Effector CD4-positive, alpha-beta T cell (primary cell): ENCODE measurements around the gene AFAP1L1.
A peak's percentile ranks its signal among the peaks of the same experiment; 100 is the strongest.
"Not testable (repeated sequence)": the region's sequence is repeated elsewhere in the genome, so short reads cannot be mapped to it uniquely, and the experiment has no call there.

Experiments used
- DNase-seq: peaks from one replicate; pipeline ENCODE4 v3.0.0-alpha.2; 2020

The AFAP1L1 gene

DNA sequence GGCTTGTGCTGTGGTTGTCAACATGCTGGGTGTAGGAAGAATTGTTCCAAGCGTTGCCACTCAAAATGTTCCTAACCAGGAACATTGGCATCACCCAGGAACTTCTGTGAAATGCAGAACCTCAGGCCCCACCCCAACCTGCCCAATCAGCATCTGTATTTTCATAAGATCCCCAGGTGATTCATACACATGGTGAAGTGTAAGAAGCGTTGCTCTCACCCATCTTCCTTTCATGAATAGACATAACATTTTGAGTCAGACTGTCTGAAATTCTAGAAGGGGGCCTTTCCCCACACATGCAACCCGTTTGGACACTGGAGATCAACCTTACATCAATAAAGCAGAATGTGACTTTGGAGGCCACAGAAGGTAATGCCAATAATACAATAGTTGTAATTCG is 9.3 kb upstream of the AFAP1L1 start:
- no peak for DNase-seq

DNA sequence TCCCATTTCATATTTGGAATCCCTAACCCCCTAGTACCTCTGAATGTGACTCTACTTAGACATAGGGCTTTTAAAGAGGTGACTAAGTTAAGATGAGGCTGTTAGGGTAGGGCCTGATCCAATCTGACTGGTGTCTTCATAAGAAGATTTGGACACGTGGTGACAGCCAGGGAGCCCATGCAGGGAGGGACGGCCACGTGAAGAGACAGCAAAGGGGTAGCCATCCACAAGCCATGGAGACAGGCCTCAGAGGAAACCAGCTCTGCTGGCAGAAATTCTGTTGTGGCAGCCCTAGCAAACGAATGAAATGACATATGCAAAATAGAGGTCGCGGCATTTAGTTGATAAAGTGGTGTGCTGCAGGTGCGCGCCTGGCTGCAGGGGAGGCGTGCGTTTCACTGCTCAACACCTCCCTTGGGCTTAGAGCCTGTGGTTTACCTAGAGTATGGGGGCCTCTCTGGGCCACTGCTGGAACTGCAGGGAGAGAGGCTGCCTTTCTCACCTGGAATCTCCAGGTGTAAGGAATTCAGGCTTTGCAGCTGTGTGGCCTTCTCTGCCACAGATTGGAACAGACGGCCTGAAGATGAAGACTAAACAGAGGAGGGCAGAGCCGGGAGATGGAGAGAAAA is 7.1 kb upstream of the AFAP1L1 start:
- peak; percentile 48 for DNase-seq

DNA sequence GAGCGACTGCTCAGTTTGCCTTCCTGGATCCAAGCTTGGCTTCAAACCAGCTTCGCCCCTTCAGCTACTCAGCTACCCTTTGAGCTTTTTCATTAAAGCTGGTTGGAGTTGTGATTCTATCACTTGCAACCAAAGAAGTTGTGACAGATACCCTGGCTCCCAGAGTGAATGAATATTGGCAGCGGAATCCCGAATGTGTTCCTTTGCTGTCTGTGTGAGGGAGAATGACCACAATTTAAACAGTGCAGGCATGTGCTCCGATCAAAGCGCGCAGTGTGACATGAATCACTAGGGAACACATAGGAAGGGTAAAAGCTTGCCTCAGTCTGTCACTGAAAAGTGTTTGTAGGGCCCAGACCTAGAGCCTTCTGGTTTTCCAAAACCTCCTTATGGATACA is 6.6 kb upstream of the AFAP1L1 start:
- DNase-seq = no peak

DNA sequence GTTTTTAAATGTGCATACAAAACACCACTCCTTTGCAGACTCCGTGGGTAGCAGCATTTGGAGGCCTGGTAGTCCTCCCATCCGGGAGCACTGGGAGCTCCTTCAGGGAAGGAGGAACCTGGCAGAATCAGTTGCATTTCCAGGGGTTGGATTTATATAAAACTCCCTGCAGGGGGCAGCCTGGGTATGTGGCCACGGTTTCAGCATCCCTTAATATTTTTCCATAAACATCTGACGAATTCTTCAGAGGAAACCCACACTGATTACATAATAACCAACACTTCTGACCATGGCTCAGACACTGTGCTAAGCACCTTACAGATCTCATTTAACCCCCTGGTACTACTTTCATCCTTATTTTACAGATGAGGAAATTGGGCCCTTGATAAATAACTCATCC is 6.1 kb upstream of the AFAP1L1 start:
- DNase-seq = no peak

- DNase-seq = no peak
Observed at GRCh38 chr5:149267241-149267973, 4.3 kb upstream of the AFAP1L1 start.

DNA sequence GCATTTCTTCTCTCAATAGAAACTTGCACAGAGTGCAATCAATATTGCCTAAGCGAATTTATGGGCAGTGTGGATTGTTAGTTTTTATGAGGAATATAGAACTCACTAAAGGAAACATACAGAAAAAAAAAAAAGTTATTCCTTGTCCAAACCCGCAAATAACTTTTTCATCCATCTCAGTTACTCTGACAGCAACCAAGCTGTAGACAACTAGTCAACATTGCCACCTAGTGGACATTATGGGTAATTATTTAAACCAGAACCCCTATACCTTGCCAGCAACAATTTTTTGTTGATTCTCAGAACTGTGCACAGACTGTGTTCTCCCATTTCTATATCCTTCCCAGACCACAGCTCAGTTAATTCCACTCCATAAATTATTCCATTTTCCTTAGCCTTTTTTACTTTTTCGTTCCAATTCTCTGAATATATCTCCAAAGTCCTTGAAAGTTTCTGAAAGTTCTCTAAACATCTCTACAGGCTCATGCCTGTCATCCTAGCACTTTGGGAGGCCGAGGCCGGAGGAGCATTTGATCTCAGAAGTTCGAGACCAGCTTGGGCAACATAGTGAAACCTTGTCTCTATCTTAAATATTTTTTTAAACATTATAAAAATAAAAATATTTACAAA is 2.6 kb upstream of the AFAP1L1 start:
- DNase-seq = no peak

DNA sequence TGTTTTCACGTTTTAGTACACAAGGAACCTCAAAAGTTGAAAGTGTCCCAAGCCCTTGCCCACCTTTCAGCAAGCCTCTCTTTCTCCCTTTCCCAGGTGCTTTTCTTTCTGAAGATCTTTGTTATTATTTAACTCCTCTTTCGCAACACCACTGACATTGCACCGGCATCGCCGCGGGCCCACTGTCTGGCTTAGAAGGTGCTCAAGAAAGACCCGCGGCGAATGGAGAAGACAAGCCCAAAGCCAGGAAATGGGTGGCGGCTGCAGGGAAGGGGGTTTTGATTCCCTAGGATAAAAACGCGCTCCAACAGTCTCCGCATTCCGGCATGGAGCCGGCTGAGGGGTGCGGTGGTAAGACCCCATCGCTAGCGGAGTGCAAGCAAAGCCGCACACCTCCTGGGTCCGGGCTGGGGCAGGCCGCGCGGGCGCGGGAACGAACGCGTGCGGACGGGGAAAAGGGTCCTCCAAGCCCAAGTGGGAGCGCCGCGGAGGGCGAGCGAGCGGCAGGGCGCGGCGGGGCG is 404 bp upstream of the AFAP1L1 start:
- DNase-seq = no peak

DNA sequence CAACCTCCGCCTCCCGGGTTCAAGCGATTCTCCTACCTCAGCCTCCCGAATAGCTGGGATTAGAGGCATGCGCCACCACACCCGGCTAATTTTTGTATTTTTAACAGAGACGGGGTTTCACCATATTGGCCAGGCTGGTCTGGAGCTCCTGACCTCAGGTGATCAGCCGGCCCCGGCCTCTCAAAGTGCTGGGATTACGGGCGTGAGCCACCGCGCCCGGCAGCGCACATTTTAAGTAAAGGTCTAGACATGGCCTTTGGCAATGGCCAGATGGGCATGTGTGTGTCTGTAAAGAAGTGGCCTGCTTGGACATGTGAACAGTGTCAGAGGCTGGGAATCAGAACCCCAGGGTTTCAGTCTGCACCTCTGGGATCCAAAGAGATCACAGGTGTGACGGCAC is 1.1 kb downstream of the AFAP1L1 start:
- not testable (repeated sequence) for DNase-seq

DNA sequence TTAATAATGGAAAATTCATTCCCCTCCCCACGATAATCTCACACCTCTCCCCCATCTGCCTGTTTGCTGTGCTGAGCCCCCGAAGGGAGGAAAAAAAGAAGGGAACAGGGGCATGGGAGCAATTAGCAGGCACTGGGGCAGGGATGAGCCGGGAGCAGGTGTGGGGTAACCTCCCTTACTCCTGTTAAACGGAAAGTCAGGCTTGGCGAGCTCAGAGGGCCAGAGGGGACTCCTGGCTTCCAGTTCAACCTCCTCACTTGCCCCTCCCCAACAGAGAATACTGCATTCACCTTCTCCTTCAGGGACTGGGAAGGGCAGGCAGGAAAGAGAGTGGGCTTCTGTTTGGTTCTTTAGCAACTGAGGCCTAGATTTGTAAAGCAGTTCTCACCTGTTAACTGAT is 1.6 kb downstream of the AFAP1L1 start:
- DNase-seq = no peak

DNA sequence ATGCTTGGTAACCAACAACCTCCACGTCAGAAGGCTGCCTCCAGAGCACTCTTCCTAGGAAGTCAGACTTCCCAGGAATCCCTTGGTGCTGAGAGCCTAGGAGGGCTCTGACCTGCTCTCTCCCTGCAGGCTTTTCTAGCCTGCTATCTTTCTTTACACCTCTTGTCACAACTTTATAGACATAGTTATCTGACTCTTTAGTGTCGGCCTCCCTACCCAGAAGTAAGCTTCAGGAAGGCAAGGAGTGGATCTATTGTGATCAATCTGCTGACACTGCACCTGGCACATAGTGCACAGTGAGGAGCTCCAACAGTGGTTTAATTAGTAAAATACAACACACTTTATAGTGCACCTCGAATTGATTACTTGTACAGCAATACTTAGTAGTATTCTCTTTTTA is 2.3 kb downstream of the AFAP1L1 start:
- DNase-seq = no peak

DNA sequence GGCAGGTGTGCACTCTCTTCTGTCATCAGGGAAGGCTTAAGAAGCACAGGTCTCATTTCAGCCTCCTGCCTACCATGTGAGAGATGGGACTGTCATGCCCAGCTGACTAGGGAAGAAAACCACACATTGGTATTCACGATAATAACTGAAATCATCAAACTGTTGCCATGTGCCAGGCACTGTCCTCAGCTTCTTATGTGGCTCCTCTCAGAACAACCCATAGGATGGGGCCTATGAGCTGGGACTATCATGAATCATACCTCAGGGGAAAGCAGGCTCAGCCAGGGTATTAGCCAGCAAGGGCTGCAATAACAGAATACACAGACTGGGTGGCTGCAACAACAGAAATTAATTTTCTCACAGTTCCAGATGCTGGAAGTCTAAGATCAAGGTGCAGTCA is 3.3 kb downstream of the AFAP1L1 start:
- DNase-seq = no peak

GRCh38 chr5:149277801-149278200 is 6.1 kb downstream of the AFAP1L1 start:
- no peak for DNase-seq

DNA sequence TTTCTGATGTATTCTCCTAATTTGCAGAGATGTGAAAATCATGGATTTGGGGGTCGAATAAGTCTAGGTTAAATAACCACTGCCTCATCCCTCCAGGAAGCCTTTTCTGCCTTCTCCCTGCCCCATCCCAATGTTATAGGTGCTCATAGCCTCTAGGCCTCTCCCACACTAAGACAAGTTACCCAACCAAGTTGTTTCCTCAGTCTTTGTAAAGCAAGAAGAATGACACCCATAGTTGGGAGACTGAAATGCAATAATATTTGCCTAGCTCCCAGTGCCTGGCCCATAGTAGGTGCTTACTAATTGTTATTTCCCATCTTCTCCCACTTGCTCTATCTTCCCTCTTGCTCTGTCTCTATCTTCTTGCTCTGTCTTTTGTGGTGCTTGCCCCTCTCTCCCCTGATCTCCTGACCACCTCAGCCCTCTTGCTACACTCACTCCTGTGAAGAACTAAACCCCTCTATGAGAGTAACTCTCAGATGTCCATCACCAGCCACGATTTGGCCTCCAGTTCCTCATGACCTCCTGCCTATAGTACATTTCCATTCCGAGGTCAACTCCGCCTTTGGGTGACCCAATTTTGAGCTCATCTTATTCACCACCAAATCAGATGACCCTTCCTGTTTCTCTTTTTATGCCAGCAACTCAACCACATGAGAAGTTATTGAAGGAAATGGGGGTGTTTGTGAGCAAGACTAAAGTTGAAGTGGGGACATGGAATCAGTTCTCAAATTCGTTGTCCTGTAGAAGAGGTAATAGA is 7.0 kb downstream of the AFAP1L1 start:
- DNase-seq = no peak

GRCh38 chr5:149279661-149280060 is 8.0 kb downstream of the AFAP1L1 start:
- no peak for DNase-seq

GRCh38 chr5:149280124-149280523 is 8.5 kb downstream of the AFAP1L1 start:
- no peak for DNase-seq

GRCh38 chr5:149280802-149281201 is 9.1 kb downstream of the AFAP1L1 start:
- DNase-seq = no peak

DNA sequence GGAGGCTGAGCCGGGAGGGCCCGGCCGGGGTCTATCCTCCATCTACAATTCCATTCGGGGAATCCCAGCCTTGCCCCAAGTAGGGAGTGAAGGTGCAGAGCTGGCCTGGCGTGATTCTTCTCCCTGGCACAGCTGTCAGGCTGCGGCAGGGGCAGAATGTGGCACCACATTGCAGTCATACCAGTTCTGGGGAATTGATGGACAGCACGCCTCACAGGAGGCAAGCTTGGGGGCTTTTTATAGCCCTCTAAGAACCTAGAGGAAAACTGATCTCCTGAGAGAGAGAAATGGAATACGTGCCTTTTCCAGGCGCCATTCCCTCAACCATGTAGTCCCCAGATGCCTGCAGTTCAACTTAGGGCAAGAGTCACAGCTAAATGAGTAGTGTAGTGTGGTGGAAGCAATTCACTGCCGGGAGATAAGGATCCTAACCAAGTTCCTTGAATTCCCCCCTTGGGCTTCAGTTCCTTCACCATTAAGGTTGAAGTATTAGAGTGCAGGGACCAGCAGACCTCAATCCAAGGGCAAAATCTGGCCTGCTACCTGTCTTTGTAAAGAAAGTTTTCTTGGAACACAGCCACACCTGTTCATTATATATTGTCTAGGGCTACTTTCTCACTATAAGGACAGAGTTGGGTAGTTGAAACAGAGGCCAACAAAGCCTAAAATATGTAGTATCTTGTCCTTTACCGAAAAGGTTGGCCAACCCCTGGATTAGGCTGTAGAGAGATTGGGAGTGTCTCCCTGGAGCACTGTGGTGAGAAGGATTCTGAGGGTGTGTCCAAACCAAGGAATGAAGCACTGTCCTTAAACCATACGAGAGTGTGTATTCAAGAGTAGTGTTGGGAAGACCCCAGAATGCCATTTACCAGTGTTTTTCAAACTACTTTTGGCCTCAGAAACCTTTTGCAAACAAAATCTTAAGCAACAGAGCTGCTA is 10.6 kb downstream of the AFAP1L1 start:
- DNase-seq = no peak

- DNase-seq = no peak
Observed at GRCh38 chr5:149282966-149283332, 11.3 kb downstream of the AFAP1L1 start.

- no peak for DNase-seq
Observed at GRCh38 chr5:149283626-149284480, 12.2 kb downstream of the AFAP1L1 start.

DNA sequence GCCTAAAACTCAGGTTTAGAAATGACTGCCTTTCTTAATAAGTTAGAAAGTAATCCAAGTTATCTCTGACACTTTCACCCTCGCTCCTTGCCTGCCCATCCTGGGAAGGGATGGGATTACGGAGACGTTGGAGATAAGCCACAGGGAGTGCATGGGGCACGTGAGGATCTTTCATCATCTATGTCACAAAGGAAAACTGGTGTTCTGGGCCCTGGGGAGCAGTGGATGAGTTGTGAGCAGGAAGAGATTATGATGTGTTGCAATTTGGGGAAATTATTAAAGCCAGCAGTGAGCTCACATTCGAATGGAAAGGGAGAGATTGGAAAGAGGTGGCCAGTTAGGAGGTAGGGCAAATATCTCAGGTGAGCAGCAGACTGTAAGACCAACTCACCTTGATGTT is 12.8 kb downstream of the AFAP1L1 start:
- DNase-seq = no peak

- DNase-seq = no peak
Observed at GRCh38 chr5:149285153-149285552, 13.5 kb downstream of the AFAP1L1 start.
